ENCODE data around the gene CCSER1.
"Not testable (repeated sequence)": the region's sequence is repeated elsewhere in the genome, so short reads cannot be mapped to it uniquely, and the experiment has no call there.

CCSER1 gene

GRCh38 chr4:91099666-91100065 is 972.5 kb downstream of the CCSER1 start:
- H3K27ac Mint-ChIP-seq, result no peak overlapping the region
- H3K36me3 Mint-ChIP-seq (ENCODE audit: low read depth), result no peaks in the 10 kb centered on the region
- no peak for DNase-seq (ENCODE audit: low spot score)
- H3K4me1 Mint-ChIP-seq (ENCODE audit: low read depth), result no peaks in the 10 kb centered on the region
- no peaks in the 10 kb centered on the region for H3K27me3 Mint-ChIP-seq (ENCODE audit: low read depth)
- H3K4me3 Mint-ChIP-seq, result no peak overlapping the region
- peaks cover 21% of the 10 kb centered on the region for H3K9me3 Mint-ChIP-seq

- H3K4me3 Mint-ChIP-seq, result no peak overlapping the region
- H3K27ac Mint-ChIP-seq, result no peak overlapping the region
- no peaks in the 10 kb centered on the region for H3K36me3 Mint-ChIP-seq (ENCODE audit: low read depth)
- H3K4me1 Mint-ChIP-seq (ENCODE audit: low read depth), result no peaks in the 10 kb centered on the region
- no peak for DNase-seq (ENCODE audit: low spot score)
- H3K27me3 Mint-ChIP-seq (ENCODE audit: low read depth), result no peaks in the 10 kb centered on the region
- H3K9me3 Mint-ChIP-seq, result no peaks in the 10 kb centered on the region
These were observed 981.6 kb downstream of the CCSER1 start for GRCh38 chr4:91108751-91109150.

DNA sequence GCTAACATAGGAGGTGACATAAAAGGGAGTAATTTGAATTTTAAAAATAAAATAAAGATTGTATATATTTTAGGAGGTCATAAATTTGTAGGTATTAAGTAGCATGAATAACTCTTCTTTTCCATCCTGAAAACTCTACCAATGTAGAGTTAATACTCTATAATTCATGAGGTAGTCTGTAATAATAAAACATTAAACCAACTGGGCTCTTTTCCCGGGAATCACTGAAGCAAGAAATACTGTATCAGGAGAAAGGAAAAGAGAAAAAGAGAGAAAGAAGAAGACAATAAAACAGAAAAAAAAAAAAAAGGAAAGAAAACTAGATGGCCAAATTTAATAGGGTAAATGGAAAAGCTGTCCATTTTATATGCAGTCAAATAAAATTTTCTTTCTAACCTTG is 984.4 kb downstream of the CCSER1 start:
- no peak for DNase-seq (ENCODE audit: low spot score)
- Mint-ChIP-seq H3K27ac (no peak overlapping the region), H3K9me3 (no peaks in the 10 kb centered on the region)

DNA sequence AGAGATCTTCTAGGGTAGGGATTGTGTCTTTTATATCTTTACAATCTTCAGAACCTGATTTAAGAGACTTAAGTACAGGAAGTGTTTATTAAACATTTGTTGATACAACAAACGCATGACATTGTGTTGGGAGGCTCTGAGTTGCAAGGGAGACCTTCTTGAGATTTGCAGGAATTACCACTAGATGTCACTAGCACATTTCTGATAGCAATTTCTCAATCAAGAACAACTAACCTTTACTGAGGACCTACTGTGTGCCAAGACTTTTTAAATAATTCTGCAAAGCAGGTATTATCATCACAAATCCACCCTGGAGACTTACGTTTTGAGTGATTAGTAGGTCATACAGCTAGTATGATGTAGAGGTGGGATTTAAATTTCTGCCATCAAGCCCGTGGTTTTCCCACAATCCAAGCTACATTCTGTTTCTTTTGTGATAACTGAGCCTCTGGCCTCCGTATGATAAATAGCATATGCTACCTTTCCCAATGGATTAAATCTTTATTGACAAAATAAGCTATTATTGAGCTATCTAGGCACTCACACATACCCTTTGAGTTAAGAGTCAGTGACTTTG is 986.0 kb downstream of the CCSER1 start:
- no peak overlapping the region for H3K4me3 Mint-ChIP-seq
- H3K4me1 Mint-ChIP-seq (ENCODE audit: low read depth), result no peaks in the 10 kb centered on the region
- no peaks in the 10 kb centered on the region for H3K27me3 Mint-ChIP-seq (ENCODE audit: low read depth)
- no peak overlapping the region for H3K27ac Mint-ChIP-seq
- H3K9me3 Mint-ChIP-seq, result no peaks in the 10 kb centered on the region
- no peak for DNase-seq (ENCODE audit: low spot score)
- no peaks in the 10 kb centered on the region for H3K36me3 Mint-ChIP-seq (ENCODE audit: low read depth)

More for the DNA sequence above, 984.4 kb downstream of the CCSER1 start:
- H3K4me3 Mint-ChIP-seq, result no peak overlapping the region
- no peaks in the 10 kb centered on the region for H3K4me1 Mint-ChIP-seq (ENCODE audit: low read depth)
- no peaks in the 10 kb centered on the region for H3K27me3 Mint-ChIP-seq (ENCODE audit: low read depth)
- H3K36me3 Mint-ChIP-seq (ENCODE audit: low read depth), result no peaks in the 10 kb centered on the region

- H3K4me1 Mint-ChIP-seq (ENCODE audit: low read depth), result no peaks in the 10 kb centered on the region
These were observed 987.2 kb downstream of the CCSER1 start for GRCh38 chr4:91114386-91114785.

GRCh38 chr4:91116861-91117260 is 989.7 kb downstream of the CCSER1 start:
- DNase-seq (ENCODE audit: low spot score), result no peak
- no peaks in the 10 kb centered on the region for H3K27me3 Mint-ChIP-seq (ENCODE audit: low read depth)
- H3K4me3 Mint-ChIP-seq, result no peak overlapping the region
- no peaks in the 10 kb centered on the region for H3K4me1 Mint-ChIP-seq (ENCODE audit: low read depth)
- H3K36me3 Mint-ChIP-seq (ENCODE audit: low read depth), result no peaks in the 10 kb centered on the region
- no peaks in the 10 kb centered on the region for H3K9me3 Mint-ChIP-seq
- no peak overlapping the region for H3K27ac Mint-ChIP-seq

More at GRCh38 chr4:91114386-91114785, 987.2 kb downstream of the CCSER1 start:
- H3K36me3 Mint-ChIP-seq (ENCODE audit: low read depth), result no peaks in the 10 kb centered on the region
- H3K27ac Mint-ChIP-seq, result no peak overlapping the region
- DNase-seq (ENCODE audit: low spot score), result no peak
- H3K9me3 Mint-ChIP-seq, result no peaks in the 10 kb centered on the region
- no peak overlapping the region for H3K4me3 Mint-ChIP-seq
- H3K27me3 Mint-ChIP-seq (ENCODE audit: low read depth), result no peaks in the 10 kb centered on the region

GRCh38 chr4:91118597-91118996 is 991.4 kb downstream of the CCSER1 start:
- no peaks in the 10 kb centered on the region for H3K9me3 Mint-ChIP-seq
- no peak for DNase-seq (ENCODE audit: low spot score)
- H3K36me3 Mint-ChIP-seq (ENCODE audit: low read depth), result no peaks in the 10 kb centered on the region
- H3K4me1 Mint-ChIP-seq (ENCODE audit: low read depth), result no peaks in the 10 kb centered on the region
- H3K27ac Mint-ChIP-seq, result no peak overlapping the region
- no peak overlapping the region for H3K4me3 Mint-ChIP-seq
- H3K27me3 Mint-ChIP-seq (ENCODE audit: low read depth), result no peaks in the 10 kb centered on the region

- Mint-ChIP-seq H3K27me3 (ENCODE audit: low read depth) (no peaks in the 10 kb centered on the region), H3K9me3 (no peaks in the 10 kb centered on the region), H3K4me3 (no peak overlapping the region), H3K36me3 (ENCODE audit: low read depth) (no peaks in the 10 kb centered on the region), H3K4me1 (ENCODE audit: low read depth) (no peaks in the 10 kb centered on the region), H3K27ac (no peak overlapping the region)
- DNase-seq (ENCODE audit: low spot score), result no peak
These were observed 996.5 kb downstream of the CCSER1 start for GRCh38 chr4:91123742-91124141.

DNA sequence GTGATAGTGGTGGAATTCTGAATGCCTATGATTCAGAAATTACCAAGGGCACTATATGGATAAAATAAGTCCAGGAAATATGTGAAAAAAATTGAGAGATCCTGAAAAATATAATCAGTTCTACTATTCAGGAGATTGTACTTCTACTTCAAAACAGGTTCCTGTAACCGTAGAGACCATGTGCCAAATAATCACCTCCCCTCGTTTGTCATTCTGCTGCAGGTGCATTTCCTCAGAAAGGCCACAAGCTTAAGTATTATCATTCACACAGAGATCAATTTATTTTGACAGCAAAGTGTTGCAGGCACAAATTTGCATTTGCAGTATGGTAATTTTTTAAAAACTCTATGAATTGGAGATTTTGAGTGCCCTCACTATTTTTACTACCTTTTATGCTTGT is 1000.0 kb downstream of the CCSER1 start:
- Mint-ChIP-seq H3K27ac (no peak overlapping the region), H3K4me3 (no peak overlapping the region), H3K27me3 (ENCODE audit: low read depth) (no peaks in the 10 kb centered on the region), H3K9me3 (no peaks in the 10 kb centered on the region), H3K36me3 (ENCODE audit: low read depth) (no peaks in the 10 kb centered on the region), H3K4me1 (ENCODE audit: low read depth) (no peaks in the 10 kb centered on the region)
- DNase-seq (ENCODE audit: low spot score), result no peak

GRCh38 chr4:91127831-91128230 is 1000.6 kb downstream of the CCSER1 start:
- no peak overlapping the region for H3K4me3 Mint-ChIP-seq
- H3K36me3 Mint-ChIP-seq (ENCODE audit: low read depth), result no peaks in the 10 kb centered on the region
- H3K27ac Mint-ChIP-seq, result no peak overlapping the region
- H3K4me1 Mint-ChIP-seq (ENCODE audit: low read depth), result no peaks in the 10 kb centered on the region
- H3K27me3 Mint-ChIP-seq (ENCODE audit: low read depth), result no peaks in the 10 kb centered on the region
- H3K9me3 Mint-ChIP-seq, result no peaks in the 10 kb centered on the region
- DNase-seq (ENCODE audit: low spot score), result no peak

DNA sequence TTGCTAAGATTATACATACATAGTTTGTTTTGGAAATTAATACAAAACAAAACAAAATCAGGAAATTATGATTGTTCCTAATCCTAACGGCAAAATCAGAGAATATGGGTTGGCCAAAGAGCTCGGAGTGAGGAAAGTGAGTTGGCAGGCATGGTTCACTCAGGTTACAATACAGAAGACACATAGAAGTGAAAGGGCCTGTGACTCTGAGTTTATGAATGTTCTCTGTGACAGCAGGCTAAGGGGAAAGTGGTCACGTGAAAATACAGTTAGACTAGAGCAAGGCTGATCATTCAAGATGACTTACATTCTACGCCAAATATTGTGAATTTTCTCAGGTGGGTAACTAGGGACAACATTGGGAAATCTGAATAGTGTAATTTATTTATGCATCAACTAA is 1001.3 kb downstream of the CCSER1 start:
- no peaks in the 10 kb centered on the region for H3K36me3 Mint-ChIP-seq (ENCODE audit: low read depth)
- no peak overlapping the region for H3K4me3 Mint-ChIP-seq
- H3K9me3 Mint-ChIP-seq, result peaks cover 7% of the 10 kb centered on the region
- no peaks in the 10 kb centered on the region for H3K4me1 Mint-ChIP-seq (ENCODE audit: low read depth)
- no peak for DNase-seq (ENCODE audit: low spot score)
- H3K27me3 Mint-ChIP-seq (ENCODE audit: low read depth), result no peaks in the 10 kb centered on the region
- no peak overlapping the region for H3K27ac Mint-ChIP-seq

DNA sequence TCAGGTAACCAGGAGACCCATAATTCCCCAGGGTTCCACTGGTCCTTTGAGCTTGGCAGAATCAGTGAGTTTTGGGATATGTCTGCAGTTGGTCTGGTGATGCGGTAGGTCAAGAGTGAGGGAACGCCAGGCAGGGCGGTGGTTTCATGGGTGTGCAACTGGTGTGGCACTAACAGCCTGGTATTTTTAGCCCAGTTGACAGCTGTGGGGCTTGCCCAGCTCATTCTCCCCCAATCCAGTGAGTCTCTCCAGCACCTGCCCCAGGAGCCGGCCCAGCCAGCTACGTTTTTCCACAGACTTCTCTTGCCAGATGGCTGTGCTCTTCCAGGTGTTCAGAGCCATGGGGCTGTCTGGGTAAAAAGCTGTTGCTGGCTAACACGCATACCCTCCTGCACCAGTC is 1019.9 kb downstream of the CCSER1 start:
- no peaks in the 10 kb centered on the region for H3K36me3 Mint-ChIP-seq (ENCODE audit: low read depth)
- peaks cover 46% of the 10 kb centered on the region for H3K9me3 Mint-ChIP-seq
- H3K27me3 Mint-ChIP-seq (ENCODE audit: low read depth), result no peaks in the 10 kb centered on the region
- H3K4me1 Mint-ChIP-seq (ENCODE audit: low read depth), result no peaks in the 10 kb centered on the region
- DNase-seq (ENCODE audit: low spot score), result no peak
- H3K4me3 Mint-ChIP-seq, result no peak overlapping the region
- H3K27ac Mint-ChIP-seq, result no peak overlapping the region

GRCh38 chr4:91154041-91154440 is 1026.8 kb downstream of the CCSER1 start:
- not testable (repeated sequence) for H3K4me3 Mint-ChIP-seq; H3K4me1 Mint-ChIP-seq (ENCODE audit: low read depth); DNase-seq (ENCODE audit: low spot score); H3K36me3 Mint-ChIP-seq (ENCODE audit: low read depth); H3K27me3 Mint-ChIP-seq (ENCODE audit: low read depth); H3K27ac Mint-ChIP-seq
- H3K9me3 Mint-ChIP-seq, result peaks cover 36% of the 10 kb centered on the region

DNA sequence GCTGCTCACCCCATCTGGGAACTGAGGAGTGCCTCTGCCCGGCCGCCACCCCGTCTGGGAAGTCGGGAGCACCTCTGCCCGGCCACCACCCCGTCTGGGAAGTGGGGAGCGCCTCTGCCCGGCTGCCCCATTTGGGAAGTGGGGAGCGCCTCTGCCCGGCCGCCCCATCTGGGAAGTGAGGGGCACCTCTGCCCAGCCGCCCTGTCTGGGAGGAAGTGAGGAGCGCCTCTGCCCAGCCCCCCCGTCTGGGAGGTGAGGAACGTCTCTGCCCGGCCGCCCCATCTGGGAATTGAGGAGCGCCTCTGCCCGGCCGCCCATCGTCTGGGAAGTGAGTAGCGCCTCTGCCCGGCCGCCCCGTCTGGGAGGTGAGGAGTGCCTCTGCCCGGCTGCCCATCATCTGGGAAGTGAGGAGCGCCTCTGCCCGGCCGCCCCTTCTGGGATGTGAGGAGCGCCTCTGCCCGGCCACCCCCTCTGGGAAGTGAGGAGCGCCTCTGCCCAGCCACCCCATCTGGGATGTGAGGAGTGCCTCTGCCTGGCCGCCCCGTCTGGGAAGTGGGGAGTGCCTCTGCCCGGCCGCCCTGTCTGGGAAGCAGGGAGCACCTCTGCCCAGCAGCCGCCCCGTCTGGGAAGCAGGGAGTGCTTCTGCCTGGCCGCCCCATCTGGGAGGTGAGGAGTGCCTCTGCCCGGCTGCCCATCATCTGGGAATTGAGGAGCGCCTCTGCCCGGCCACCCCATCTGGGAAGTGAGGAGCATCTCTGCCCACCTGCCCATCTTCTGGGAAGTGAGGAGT is 1040.9 kb downstream of the CCSER1 start:
- not testable (repeated sequence) for H3K27ac Mint-ChIP-seq; DNase-seq (ENCODE audit: low spot score); H3K27me3 Mint-ChIP-seq (ENCODE audit: low read depth)

GRCh38 chr4:91170768-91171167 is 1043.6 kb downstream of the CCSER1 start:
- H3K9me3 Mint-ChIP-seq, result peaks cover 13% of the 10 kb centered on the region
- H3K27ac Mint-ChIP-seq, result no peak overlapping the region
- no peaks in the 10 kb centered on the region for H3K27me3 Mint-ChIP-seq (ENCODE audit: low read depth)
- H3K36me3 Mint-ChIP-seq (ENCODE audit: low read depth), result no peaks in the 10 kb centered on the region
- no peaks in the 10 kb centered on the region for H3K4me1 Mint-ChIP-seq (ENCODE audit: low read depth)
- no peak for DNase-seq (ENCODE audit: low spot score)
- H3K4me3 Mint-ChIP-seq, result no peak overlapping the region

More for the DNA sequence above, 1040.9 kb downstream of the CCSER1 start:
- peaks cover 26% of the 10 kb centered on the region for H3K9me3 Mint-ChIP-seq
- not testable (repeated sequence) for H3K4me1 Mint-ChIP-seq (ENCODE audit: low read depth); H3K4me3 Mint-ChIP-seq; H3K36me3 Mint-ChIP-seq (ENCODE audit: low read depth)
